B cell (primary cell): ENCODE measurements around the gene SMYD2.

Experiments
- CTCF ChIP-seq: fragments of 200-600 bp; IDR thresholded peaks from one replicate; pipeline ENCODE4 v1.8.0; 2022; ENCODE audit warnings: antibody characterized with exemption, mild to moderate bottlenecking
- EZH2 ChIP-seq: IDR thresholded peaks from 2 replicates; pipeline ENCODE4 v1.6.1; 2012; ENCODE audit warnings: borderline replicate concordance, low read depth, mild to moderate bottlenecking, moderate library complexity, low read length; ENCODE audit not compliant: insufficient read depth, poor library complexity, severe bottlenecking

GRCh38 chr1:214370615-214371014 is 89.7 kb downstream of the SMYD2 start:
- TF ChIP-seq CTCF (no peak), EZH2 (no peak)
